ENCODE results near the gene ZER1.
"Not testable (repeated sequence)": the region's sequence is repeated elsewhere in the genome, so short reads cannot be mapped to it uniquely, and the experiment has no call there.

Gene ZER1

GRCh38 chr9:128704356-128704670, 67.4 kb downstream of the ZER1 start:
- TF ChIP-seq CTCF (conservative IDR thresholded peaks at IDR 0.05), result no peak
- H3K27ac ChIP-seq, result no peak overlapping the region

GRCh38 chr9:128703616-128704355, 67.9 kb downstream of the ZER1 start:
- no peak for TF ChIP-seq CTCF (conservative IDR thresholded peaks at IDR 0.05)
- H3K27ac ChIP-seq, result no peak overlapping the region

- H3K27ac ChIP-seq, result peak overlapping the region; percentile 59; the same call in 1 of the 2 replicates
- no peak for TF ChIP-seq CTCF (conservative IDR thresholded peaks at IDR 0.05)
Measured at GRCh38 chr9:128702949-128703615, 68.6 kb downstream of the ZER1 start.

GRCh38 chr9:128702445-128702948, 69.2 kb downstream of the ZER1 start, which contains the start of gene PKN3:
Gene PKN3 (plus strand): TSS chr9:128702503. CDS start chr9:128702916, 413 bp downstream.
- TF ChIP-seq CTCF (conservative IDR thresholded peaks at IDR 0.05), result peak; percentile 98
- H3K27ac ChIP-seq, result peak within 1 kb of the TSS; percentile 59; the same call in 1 of the 2 replicates

DNA sequence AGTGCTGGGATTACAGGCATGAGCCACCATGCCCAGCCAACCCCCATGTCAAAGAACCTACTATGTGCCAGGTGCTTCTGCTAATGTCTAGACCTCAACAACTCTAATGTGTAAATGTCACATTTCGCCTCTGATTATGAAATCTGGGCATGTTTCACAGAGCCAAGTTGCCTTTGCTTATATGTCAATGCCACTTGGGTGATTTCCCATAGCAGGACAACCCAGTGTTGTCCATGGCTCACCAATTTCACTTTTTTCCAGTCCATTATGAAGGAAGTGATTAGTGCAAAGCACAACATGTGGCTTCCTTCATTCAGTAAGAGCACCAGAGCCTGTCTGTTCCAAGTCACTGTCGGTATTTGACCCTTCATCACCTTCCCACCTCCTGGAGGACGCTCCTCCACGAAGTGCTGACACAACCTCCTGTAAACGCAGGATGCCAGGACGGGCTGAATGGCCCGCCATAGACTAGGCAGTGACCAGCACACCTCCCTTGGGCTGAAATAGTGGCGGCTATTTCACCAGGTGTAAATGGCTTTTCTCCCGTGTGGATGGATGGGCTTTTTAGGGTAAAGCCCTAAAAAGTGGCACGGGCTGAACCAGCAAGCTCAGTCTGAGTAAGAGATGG, 70.4 kb downstream of the ZER1 start:
- no peak overlapping the region for H3K27ac ChIP-seq
- no peak for TF ChIP-seq CTCF (conservative IDR thresholded peaks at IDR 0.05)

DNA sequence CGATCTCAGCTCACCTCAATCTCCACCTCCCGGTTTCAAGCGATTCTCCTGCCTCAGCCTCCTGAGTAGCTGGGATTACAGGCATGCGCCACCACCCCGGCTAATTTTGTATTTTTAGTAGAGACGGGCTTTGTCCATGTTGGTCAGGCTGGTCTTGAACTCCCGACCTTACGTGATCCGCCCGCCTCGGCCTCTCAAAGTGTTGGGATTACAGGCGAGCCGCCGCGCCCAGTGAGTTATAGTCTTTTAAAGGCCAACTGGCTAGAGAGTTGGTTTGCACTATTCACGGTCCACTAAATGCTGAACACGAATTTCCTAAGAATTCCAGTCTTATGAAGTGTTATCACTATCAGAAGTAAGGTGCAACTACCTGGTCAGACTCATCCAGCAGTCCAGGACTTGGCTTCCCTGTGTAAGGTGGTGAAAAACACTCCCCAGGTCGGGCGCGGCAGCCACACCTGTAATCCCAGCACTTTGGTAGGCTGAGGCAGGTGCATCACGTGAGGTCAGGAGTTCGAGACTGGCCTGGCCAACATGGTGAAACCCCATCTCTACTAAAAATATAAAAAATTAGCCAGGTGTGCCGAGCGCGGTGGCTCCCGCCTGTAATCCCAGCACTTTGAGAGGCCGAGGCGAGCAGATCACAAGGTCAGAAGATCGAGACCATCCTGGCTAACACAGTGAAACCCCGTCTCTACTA, 72.5 kb downstream of the ZER1 start:
- H3K27ac ChIP-seq, result not testable (repeated sequence)

DNA sequence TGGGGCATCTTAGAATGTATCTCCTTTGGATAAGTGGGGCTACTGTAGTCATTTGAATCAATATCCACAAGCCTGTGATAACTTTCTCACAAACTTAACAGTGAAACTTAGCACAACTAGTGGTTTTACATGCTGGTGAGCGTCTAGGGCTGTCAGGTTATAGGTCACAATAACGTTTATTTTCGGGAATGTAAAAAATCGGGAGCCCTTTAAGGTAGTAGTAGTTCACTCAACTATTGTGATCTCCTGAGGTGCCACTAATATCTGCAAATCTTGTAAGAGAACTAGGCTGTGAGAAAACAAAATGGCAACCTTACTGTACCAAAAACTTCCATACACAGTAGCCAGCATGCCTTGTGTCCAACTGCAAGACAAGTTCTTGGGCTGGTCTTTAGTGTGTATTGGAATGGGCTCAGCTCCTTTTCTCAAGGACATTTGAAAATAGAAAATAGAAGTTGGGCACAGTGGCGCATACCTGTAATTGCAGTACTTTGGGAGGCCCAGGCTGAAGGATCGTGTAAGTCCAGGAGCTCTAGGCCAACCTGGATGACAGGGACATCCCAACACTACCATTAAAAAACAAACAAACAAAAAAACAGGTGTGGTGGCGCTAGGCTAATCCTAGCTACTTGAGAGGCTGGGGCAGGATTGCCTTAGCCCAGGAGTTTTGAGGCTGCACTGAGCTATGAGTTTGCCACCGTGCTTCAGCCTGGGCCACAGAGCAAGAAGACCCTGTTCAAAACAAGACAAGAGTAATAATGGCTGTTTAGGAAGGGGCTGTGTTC, 74.6 kb downstream of the ZER1 start:
- no peak overlapping the region for H3K27ac ChIP-seq

More for the DNA sequence above, 74.6 kb downstream of the ZER1 start:
- no peak for TF ChIP-seq CTCF (conservative IDR thresholded peaks at IDR 0.05)
